A549 (cell line): ENCODE data around the gene PJVK. TPM values are rescaled to one million over a fixed set of nuclear protein-coding genes. Genes with fewer than 3 reads are reported as not detected.

Experiments used
- ATAC-seq, 2 experiments: fragments of 200-7000 bp in 1 of 2; fragments of >200 bp in 1 of 2; cut with Nextera tagmentation in 1 of 2; cut with Tn5 transposase in 1 of 2; 3 replicates each; pipeline versions ENCODE4 v1.8.0 to v1.9.1; 2018 to 2020; ENCODE audit warnings: mild to moderate bottlenecking in 1 of 2, moderate library complexity in 1 of 2
- CTCF ChIA-PET: fragments of 300-600 bp; sonication (Branson Sonifier 250); formaldehyde crosslinking; extraction: SDS; loops from one replicate; lab custom pipeline; 2021; ENCODE audit warnings: antibody characterized with exemption, inconsistent platforms; lab: Yijun Ruan, JAX
- POLR2A ChIA-PET: fragments of 350-600 bp; formaldehyde crosslinking; extraction: SDS; loops from one replicate; lab custom pipeline; 2021; ENCODE audit warnings: antibody characterized with exemption, inconsistent platforms; lab: Yijun Ruan, JAX
- DNase-seq, 2 experiments: peaks; one replicate each; pipeline versions ENCODE4 v3.0.0 to v3.0.0-alpha.2; 2011 to 2016; ENCODE audit warnings: low read depth in 1 of 2, low spot score in 1 of 2
- FAIRE-seq: peaks from 2 replicates; lab custom pipeline; 2011; peaks lifted over from hg19 to GRCh38; lab: Jason Lieb, UNC
- H3K27ac ChIP-seq, 2 experiments: fragments of >200 bp; sonication (Bioruptor Twin); formaldehyde crosslinking; 3 replicates each; pipeline ENCODE4 v1.5.1; 2016 to 2017
- H3K4me1 ChIP-seq: fragments of >200 bp; sonication (Bioruptor Twin); formaldehyde crosslinking; 3 replicates; pipeline ENCODE4 v1.6.1; 2016
- H3K4me2 ChIP-seq: fragments of >200 bp; sonication (Bioruptor Twin); formaldehyde crosslinking; 3 replicates; pipeline ENCODE4 v1.6.1; 2016
- H3K4me3 ChIP-seq: fragments of >200 bp; sonication (Bioruptor Twin); formaldehyde crosslinking; 3 replicates; pipeline ENCODE4 v1.5.1; 2016
- H3K9me3 ChIP-seq: fragments of >200 bp; sonication (Bioruptor Twin); formaldehyde crosslinking; 3 replicates; pipeline ENCODE4 v1.6.1; 2016
- BHLHE40 ChIP-seq: IDR thresholded peaks from 2 replicates; pipeline ENCODE4 v1.6.1; 2012; ENCODE audit warnings: low read depth, low read length, inconsistent platforms
- CEBPB ChIP-seq, 2 experiments: fragments of >200 bp in 1 of 2; sonication (Bioruptor Twin) in 1 of 2; formaldehyde crosslinking in 1 of 2; IDR thresholded peaks; 2 replicates each; pipeline ENCODE4 v1.6.1; 2012 to 2016
- EHF ChIP-seq: fragments of 250-450 bp; sonication (Bioruptor Pico); IDR thresholded peaks from 2 replicates; pipeline ENCODE4 v1.5.0; 2020; ENCODE audit warnings: mild to moderate bottlenecking
- EHMT2 ChIP-seq: fragments of 200-600 bp; sonication (generic); IDR thresholded peaks from 2 replicates; pipeline ENCODE4 v1.6.1; 2016; ENCODE audit warnings: antibody characterized with exemption, low read depth, mild to moderate bottlenecking, moderate library complexity
- FOSB ChIP-seq: fragments of 250-450 bp; sonication (Bioruptor Pico); IDR thresholded peaks from 2 replicates; pipeline ENCODE4 v1.5.0; 2020; ENCODE audit warnings: mild to moderate bottlenecking, moderate library complexity
- FOSL2 ChIP-seq, 2 experiments: fragments of 450-650 bp in 1 of 2; fragments of >200 bp in 1 of 2; sonication (Bioruptor Twin) in 1 of 2; formaldehyde crosslinking; IDR thresholded peaks; 2 replicates each; pipeline versions ENCODE4 v1.5.0 to v1.6.1; 2016 to 2020; ENCODE audit warnings: mild to moderate bottlenecking in 1 of 2, moderate library complexity in 1 of 2
- FOXS1 ChIP-seq: fragments of 250-450 bp; sonication (Bioruptor Pico); IDR thresholded peaks from 2 replicates; pipeline ENCODE4 v1.5.0; 2020; ENCODE audit warnings: mild to moderate bottlenecking, moderate library complexity
- HDAC2 ChIP-seq: fragments of 200-600 bp; sonication (generic); IDR thresholded peaks from 2 replicates; pipeline ENCODE4 v1.6.1; 2016
- HOXA7 ChIP-seq: fragments of 250-450 bp; sonication (Bioruptor Pico); IDR thresholded peaks from 2 replicates; pipeline ENCODE4 v1.5.0; 2020; ENCODE audit warnings: mild to moderate bottlenecking, moderate library complexity
- HOXB13 ChIP-seq: fragments of 250-450 bp; sonication (Bioruptor Pico); IDR thresholded peaks from 2 replicates; pipeline ENCODE4 v1.5.0; 2020; ENCODE audit warnings: low read depth, mild to moderate bottlenecking, moderate library complexity
- JUN ChIP-seq, 2 experiments: fragments of >200 bp; sonication (Bioruptor Twin); formaldehyde crosslinking; IDR thresholded peaks; 2 replicates in 1 of 2; 3 replicates in 1 of 2; pipeline ENCODE4 v1.6.1; 2016 to 2017
- MAFK ChIP-seq: fragments of 450-650 bp; IDR thresholded peaks from 2 replicates; pipeline ENCODE4 v1.6.1; 2014; ENCODE audit not compliant: partially characterized antibody
- NR3C1 ChIP-seq: fragments of >200 bp; sonication (Bioruptor Twin); formaldehyde crosslinking; IDR thresholded peaks from 3 replicates; pipeline ENCODE4 v1.6.1; 2017
- PHF8 ChIP-seq: fragments of 200-600 bp; sonication (generic); IDR thresholded peaks from 2 replicates; pipeline ENCODE4 v1.6.1; 2016; ENCODE audit warnings: low read depth, mild to moderate bottlenecking, antibody characterized with exemption, moderate library complexity, borderline replicate concordance
- POLR2A ChIP-seq: IDR thresholded peaks from 2 replicates; pipeline ENCODE4 v1.6.1; 2012; ENCODE audit warnings: mild to moderate bottlenecking, low read length
- RARB ChIP-seq: fragments of 250-450 bp; sonication (Bioruptor Pico); IDR thresholded peaks from 2 replicates; pipeline ENCODE4 v1.8.0; 2021; ENCODE audit warnings: mild to moderate bottlenecking, moderate library complexity
- SMC3 ChIP-seq: fragments of >200 bp; sonication (Bioruptor Twin); formaldehyde crosslinking; IDR thresholded peaks from 3 replicates; pipeline ENCODE4 v1.6.1; 2018; ENCODE audit warnings: inconsistent platforms
- TFCP2L1 ChIP-seq: fragments of 250-450 bp; sonication (Bioruptor Pico); IDR thresholded peaks from 2 replicates; pipeline ENCODE4 v1.5.0; 2021; ENCODE audit warnings: mild to moderate bottlenecking
- ZC3H11A ChIP-seq: fragments of 450-650 bp; IDR thresholded peaks from 2 replicates; pipeline ENCODE4 v1.6.1; 2014; ENCODE audit warnings: antibody characterized with exemption, mild to moderate bottlenecking
- ZFP36 ChIP-seq: fragments of 450-650 bp; IDR thresholded peaks from 2 replicates; pipeline ENCODE4 v1.6.1; 2014; ENCODE audit warnings: borderline replicate concordance; ENCODE audit not compliant: partially characterized antibody
- ZNF302 ChIP-seq: fragments of 250-450 bp; sonication (Bioruptor Pico); IDR thresholded peaks from 2 replicates; pipeline ENCODE4 v1.9.0; 2021; ENCODE audit warnings: inconsistent platforms, mild to moderate bottlenecking, moderate library complexity
- WGBS: methylation state at CpG from one replicate; pipeline ENCODE4 v1.1.6; 2017; ENCODE audit errors: missing lambda C conversion rate; 5-methylcytosine and 5-hydroxymethylcytosine counted together
- polyA plus RNA-seq, 4 experiments: library from polyadenylated mRNA; depleted of rRNA in 3 of 4; stranded (reverse); fragments of >200 nt; fragmentation: RNase III in 1 of 4; extraction: RNeasy Plus Mini Kit Qiagen cat#74134 plus additional on column Dnase treatment in 1 of 4; gene quantifications; 2 replicates in 3 of 4; 3 replicates in 1 of 4; pipeline ENCODE4 v1.2.3, GENCODE V29; 2011 to 2017
- TF ChIP-seq, protein P1 (sequence below): fragments of >200 bp; sonication (Bioruptor Twin); formaldehyde crosslinking; IDR thresholded peaks from 3 replicates; pipeline ENCODE4 v1.6.1; 2016

Gene PJVK
- polyA plus RNA-seq, 2 of the 4 experiments (the other 2 are of a cell fraction) = 3.6 to 10.1 TPM

GRCh38 chr2:178403671-178404306, 47.4 kb upstream of the PJVK start:
- POLR2A ChIA-PET = interaction anchor here (1.9 kb wide), 1 partner anchor 10 kb away, joined by 6 read pairs; no protein-coding TSS in a partner anchor
- no peak overlapping the region for H3K4me2 ChIP-seq
- no peaks in the 10 kb centered on the region for H3K4me1 ChIP-seq
- H3K27ac ChIP-seq = no peak overlapping the region
- no peak for TF ChIP-seq HOXB13 (CRISPR knock-in tag)
- no peak for TF ChIP-seq POLR2A
- TF ChIP-seq ZFP36 = no peak
- no peak for TF ChIP-seq FOSL2 (IDR thresholded peaks at IDR 0.05)
- TF ChIP-seq FOSL2 (CRISPR knock-in tag; IDR thresholded peaks at IDR 0.05) = no peak
- TF ChIP-seq, all 56 proteins: peak for 0
- no peak overlapping the region for H3K4me3 ChIP-seq
- CTCF ChIA-PET = interaction anchor here (17.6 kb wide), 1 partner anchor 9 kb away, joined by 138 read pairs; no protein-coding TSS in a partner anchor
- FAIRE-seq (no peak), ATAC-seq (peak in 1 of 2 experiments; percentile 32; a peak in 1 of 6 replicates), DNase-seq (no peak)
- no peaks in the 10 kb centered on the region for H3K9me3 ChIP-seq
- 60% methylated on average over 3 of the region's 3 CpGs for WGBS

DNA sequence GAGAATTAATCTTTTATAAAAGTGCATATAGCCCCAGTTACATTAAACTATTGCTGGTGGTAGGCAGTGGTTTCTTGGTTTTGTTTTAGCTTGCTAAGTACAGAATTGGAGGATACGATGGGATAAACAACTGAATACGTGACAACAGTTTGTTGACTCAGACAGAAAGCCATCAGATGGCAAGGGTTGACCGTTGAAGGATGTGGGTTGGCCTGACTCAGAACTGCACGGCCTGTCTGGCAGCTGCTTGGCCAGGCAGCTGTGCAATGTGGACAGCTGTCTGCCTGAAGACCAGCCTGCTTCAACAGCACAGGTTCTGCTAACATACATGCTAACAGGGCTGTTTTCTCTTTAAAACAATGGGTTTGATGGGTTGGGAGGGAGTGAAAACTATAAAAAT, 46.8 kb upstream of the PJVK start:
- H3K4me2 ChIP-seq = no peak overlapping the region
- no peak for TF ChIP-seq EHF (CRISPR knock-in tag)
- no peak for TF ChIP-seq HDAC2
- TF ChIP-seq ZC3H11A = no peak
- no peak for TF ChIP-seq SMC3
- no peak for TF ChIP-seq FOSB (CRISPR knock-in tag)
- no peak for TF ChIP-seq ZFP36
- TF ChIP-seq TFCP2L1 (CRISPR knock-in tag) = no peak
- TF ChIP-seq BHLHE40 = no peak
- TF ChIP-seq MAFK = no peak
- TF ChIP-seq, protein P1, sequence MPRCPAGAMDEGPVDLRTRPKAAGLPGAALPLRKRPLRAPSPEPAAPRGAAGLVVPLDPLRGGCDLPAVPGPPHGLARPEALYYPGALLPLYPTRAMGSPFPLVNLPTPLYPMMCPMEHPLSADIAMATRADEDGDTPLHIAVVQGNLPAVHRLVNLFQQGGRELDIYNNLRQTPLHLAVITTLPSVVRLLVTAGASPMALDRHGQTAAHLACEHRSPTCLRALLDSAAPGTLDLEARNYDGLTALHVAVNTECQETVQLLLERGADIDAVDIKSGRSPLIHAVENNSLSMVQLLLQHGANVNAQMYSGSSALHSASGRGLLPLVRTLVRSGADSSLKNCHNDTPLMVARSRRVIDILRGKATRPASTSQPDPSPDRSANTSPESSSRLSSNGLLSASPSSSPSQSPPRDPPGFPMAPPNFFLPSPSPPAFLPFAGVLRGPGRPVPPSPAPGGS = no peak
- no peak for TF ChIP-seq EHMT2
- TF ChIP-seq PHF8 = no peak
- TF ChIP-seq NR3C1 = no peak
- no peak for TF ChIP-seq CEBPB (IDR thresholded peaks at IDR 0.05)
- no peak for TF ChIP-seq JUN (IDR thresholded peaks at IDR 0.05)
- TF ChIP-seq FOXS1 = no peak
- TF ChIP-seq HOXA7 (CRISPR knock-in tag) = no peak
- TF ChIP-seq RARB = no peak
- TF ChIP-seq, all 56 proteins: peak for 0
- FAIRE-seq = no peak
- POLR2A ChIA-PET = interaction anchor here (1.9 kb wide), 1 partner anchor 9 kb away, joined by 6 read pairs; no protein-coding TSS in a partner anchor
- Histone ChIP-seq H3K4me3 (no peak overlapping the region), H3K4me1 (no peaks in the 10 kb centered on the region), H3K27ac (no peak overlapping the region), H3K9me3 (no peaks in the 10 kb centered on the region)
- CTCF ChIA-PET = interaction anchor here (1.7 to 17.6 kb wide), 3 partner anchors 8 to 292 kb away, joined by 6 to 138 read pairs (median 24); partner anchors contain the start of gene RBM45
- no peak for DNase-seq
- 60% methylated on average over 4 of the region's 4 CpGs for WGBS
- ATAC-seq = peak; percentile 62 to 73; a peak in 4 of 6 replicates

DNA sequence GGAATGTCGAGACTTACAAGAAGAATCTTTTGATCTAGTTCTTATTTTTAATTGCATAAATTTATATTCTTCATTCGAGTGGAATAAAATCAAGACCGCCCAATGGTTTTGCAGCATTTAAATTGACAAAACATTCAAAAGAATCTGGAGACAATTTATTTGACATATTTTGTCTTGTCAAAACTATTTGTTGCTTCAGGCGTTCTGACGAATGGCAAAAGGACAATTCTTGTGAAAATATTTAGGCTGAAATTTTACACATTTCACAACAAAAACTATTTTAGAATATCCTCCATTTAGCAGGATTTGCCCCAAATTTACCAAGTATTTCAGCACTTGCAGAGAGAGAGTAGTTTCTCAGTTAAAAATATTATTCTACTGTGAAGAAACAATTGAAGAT, 41.9 kb upstream of the PJVK start:
- H3K9me3 ChIP-seq = no peaks in the 10 kb centered on the region
- no peak overlapping the region for H3K4me3 ChIP-seq
- ChIA-PET POLR2A (no interaction called here), CTCF (no interaction called here)
- FAIRE-seq = no peak
- TF ChIP-seq ZNF302 (no peak), EHMT2 (no peak)
- no peak for ATAC-seq
- no peaks in the 10 kb centered on the region for H3K4me1 ChIP-seq
- 56% methylated on average over 5 of the region's 5 CpGs for WGBS
- no peak overlapping the region for H3K27ac ChIP-seq
- no peak overlapping the region for H3K4me2 ChIP-seq
- no peak for DNase-seq
